ENCODE measurements around the gene ULBP1.
"Not testable (repeated sequence)": the region's sequence is repeated elsewhere in the genome, so short reads cannot be mapped to it uniquely, and the experiment has no call there.

The ULBP1 gene

GRCh38 chr6:149934249-149935156, 29.2 kb upstream of the ULBP1 start:
- DNase-seq = no peak

- no peak for DNase-seq
Measured at GRCh38 chr6:149935246-149935645, 28.5 kb upstream of the ULBP1 start.

GRCh38 chr6:149935668-149936067, 28.1 kb upstream of the ULBP1 start:
- no peak for DNase-seq

GRCh38 chr6:149936743-149937142, 27.0 kb upstream of the ULBP1 start:
- no peak for DNase-seq

GRCh38 chr6:149938013-149938570, 25.7 kb upstream of the ULBP1 start:
- not testable (repeated sequence) for DNase-seq

GRCh38 chr6:149938571-149939355, 25.0 kb upstream of the ULBP1 start:
- peak; percentile 47 for DNase-seq

- no peak for DNase-seq
Measured at GRCh38 chr6:149939356-149939648, 24.4 kb upstream of the ULBP1 start.

GRCh38 chr6:149939909-149940671, 23.7 kb upstream of the ULBP1 start:
- no peak for DNase-seq

GRCh38 chr6:149940672-149940982, 23.1 kb upstream of the ULBP1 start:
- DNase-seq = no peak

GRCh38 chr6:149941583-149942460, 21.9 kb upstream of the ULBP1 start, which contains the start of gene ULBP2:
Gene ULBP2 (plus strand): TSS chr6:149942014. CDS start chr6:149942073, 59 bp downstream.
- peak; percentile 70 for DNase-seq

GRCh38 chr6:149942461-149942829, 21.3 kb upstream of the ULBP1 start:
- no peak for DNase-seq

- not testable (repeated sequence) for DNase-seq
Measured at GRCh38 chr6:149943321-149943720, 20.4 kb upstream of the ULBP1 start.

GRCh38 chr6:149945276-149945675, 18.5 kb upstream of the ULBP1 start:
- not testable (repeated sequence) for DNase-seq

- DNase-seq = not testable (repeated sequence)
Measured at GRCh38 chr6:149946631-149947030, 17.1 kb upstream of the ULBP1 start.

- DNase-seq = not testable (repeated sequence)
Measured at GRCh38 chr6:149947533-149947932, 16.2 kb upstream of the ULBP1 start.

- no peak for DNase-seq
Measured at GRCh38 chr6:149948011-149948410, 15.7 kb upstream of the ULBP1 start.

- DNase-seq = no peak
Measured at GRCh38 chr6:149948616-149949015, 15.1 kb upstream of the ULBP1 start.

GRCh38 chr6:149950423-149950822, 13.3 kb upstream of the ULBP1 start:
- no peak for DNase-seq

- DNase-seq = no peak
Measured at GRCh38 chr6:149951096-149951495, 12.6 kb upstream of the ULBP1 start.

GRCh38 chr6:149951626-149952025, 12.1 kb upstream of the ULBP1 start:
- no peak for DNase-seq

- DNase-seq = not testable (repeated sequence)
Measured at GRCh38 chr6:149953390-149953789, 10.4 kb upstream of the ULBP1 start.

GRCh38 chr6:149953934-149954327, 9.8 kb upstream of the ULBP1 start:
- DNase-seq = not testable (repeated sequence)

Measured in activated gamma-delta T cell (primary cell).